22Rv1 (cell line): ENCODE results near the gene ROR1.

ENCODE experiments used
- CTCF ChIP-seq: fragments of 450-650 bp; IDR thresholded peaks from 2 replicates; pipeline ENCODE4 v1.5.1; 2017; ENCODE audit warnings: mild to moderate bottlenecking
- ZFX ChIP-seq: fragments of 450-650 bp; IDR thresholded peaks from 2 replicates; pipeline ENCODE4 v1.6.1; 2017; ENCODE audit warnings: antibody characterized with exemption, borderline replicate concordance

- no peak for TF ChIP-seq CTCF
- TF ChIP-seq ZFX = no peak
Measured at GRCh38 chr1:64038119-64038518, 264.3 kb downstream of the ROR1 start.
